ENCODE data around the gene DPP4.

GRCh38 chr2:161982548-161983330 lies 91.3 kb downstream of the DPP4 start:
- TF ChIP-seq EZH2 (optimal IDR thresholded peaks at IDR 0.05; ENCODE audit: low read depth, low read length) (no peak), CTCF (IDR thresholded peaks at IDR 0.05; ENCODE audit: low read length) (no peak)

Measured in MM.1S (cell line).